Measurements from ENCODE around the gene CLRN1. TPM values are rescaled to one million over a fixed set of nuclear protein-coding genes. Genes with fewer than 3 reads are reported as not detected.

The CLRN1 gene
- total RNA-seq, 6 experiments from 2014 or later = not detected

- Mint-ChIP-seq H3K27ac (no peak overlapping the region), H3K27me3 (ENCODE audit: insufficient read depth) (peaks cover 14% of the 10 kb centered on the region), H3K36me3 (ENCODE audit: low read depth) (no peaks in the 10 kb centered on the region), H3K9me3 (no peaks in the 10 kb centered on the region), H3K4me1 (ENCODE audit: low read depth) (peaks cover 10% of the 10 kb centered on the region), H3K4me3 (no peak overlapping the region)
- TF ChIP-seq CTCF (IDR thresholded peaks at IDR 0.05) = no peak
- no peak for DNase-seq
These were observed 2.8 kb upstream of the CLRN1 start for GRCh38 chr3:150975086-150975991.

- no peaks in the 10 kb centered on the region for H3K36me3 Mint-ChIP-seq (ENCODE audit: low read depth)
- H3K27me3 Mint-ChIP-seq (ENCODE audit: insufficient read depth) = peaks cover 10% of the 10 kb centered on the region
- no peaks in the 10 kb centered on the region for H3K9me3 Mint-ChIP-seq
- H3K4me3 Mint-ChIP-seq = no peak overlapping the region
- H3K4me1 Mint-ChIP-seq (ENCODE audit: low read depth) = peaks cover 12% of the 10 kb centered on the region
- H3K27ac Mint-ChIP-seq = no peak overlapping the region
- TF ChIP-seq CTCF (IDR thresholded peaks at IDR 0.05) = no peak
- DNase-seq = peak; percentile 42
These were observed 1.7 kb downstream of the CLRN1 start for GRCh38 chr3:150970665-150971324.

- no peak for DNase-seq
- H3K4me1 Mint-ChIP-seq (ENCODE audit: low read depth) = peaks cover 12% of the 10 kb centered on the region
These were observed 4.0 kb downstream of the CLRN1 start for GRCh38 chr3:150968341-150969035.

GRCh38 chr3:150965436-150965835 is 7.1 kb downstream of the CLRN1 start:
- DNase-seq = no peak
- TF ChIP-seq CTCF (IDR thresholded peaks at IDR 0.05) = no peak
- Mint-ChIP-seq H3K27ac (no peak overlapping the region), H3K9me3 (no peaks in the 10 kb centered on the region), H3K4me1 (ENCODE audit: low read depth) (peaks cover 3% of the 10 kb centered on the region), H3K27me3 (ENCODE audit: insufficient read depth) (peaks cover 9% of the 10 kb centered on the region), H3K4me3 (no peak overlapping the region), H3K36me3 (ENCODE audit: low read depth) (no peaks in the 10 kb centered on the region)

More at GRCh38 chr3:150968341-150969035, 4.0 kb downstream of the CLRN1 start:
- no peaks in the 10 kb centered on the region for H3K36me3 Mint-ChIP-seq (ENCODE audit: low read depth)
- H3K27me3 Mint-ChIP-seq (ENCODE audit: insufficient read depth) = peaks cover 10% of the 10 kb centered on the region
- no peak for TF ChIP-seq CTCF (IDR thresholded peaks at IDR 0.05)
- H3K9me3 Mint-ChIP-seq = no peaks in the 10 kb centered on the region
- no peak overlapping the region for H3K4me3 Mint-ChIP-seq
- H3K27ac Mint-ChIP-seq = no peak overlapping the region

- peaks cover 22% of the 10 kb centered on the region for H3K27me3 Mint-ChIP-seq (ENCODE audit: insufficient read depth)
These were observed 10.6 kb downstream of the CLRN1 start for GRCh38 chr3:150961949-150962348.

More at GRCh38 chr3:150961949-150962348, 10.6 kb downstream of the CLRN1 start:
- no peak for TF ChIP-seq CTCF (IDR thresholded peaks at IDR 0.05)
- Mint-ChIP-seq H3K4me3 (no peak overlapping the region), H3K36me3 (ENCODE audit: low read depth) (no peaks in the 10 kb centered on the region), H3K4me1 (ENCODE audit: low read depth) (no peaks in the 10 kb centered on the region), H3K9me3 (no peaks in the 10 kb centered on the region), H3K27ac (no peak overlapping the region)
- DNase-seq = no peak
